Loucy (cell line): ENCODE results near the gene OLA1.

ENCODE experiments used
- H2AFZ ChIP-seq: fragments of 200-600 bp; sonication (generic); 2 replicates; pipeline ENCODE4 v1.6.0; 2016; ENCODE audit warnings: antibody characterized with exemption, mild to moderate bottlenecking, low read length, moderate library complexity
- H3F3A ChIP-seq: fragments of 200-600 bp; 2 replicates; pipeline ENCODE4 v1.6.0; 2016; ENCODE audit warnings: antibody characterized with exemption, low read depth, mild to moderate bottlenecking
- H3K27me3 ChIP-seq: fragments of 200-600 bp; sonication (generic); 2 replicates; pipeline ENCODE4 v1.6.1; 2014; ENCODE audit warnings: low read length, mild to moderate bottlenecking; ENCODE audit not compliant: insufficient read depth, poor library complexity, severe bottlenecking
- H3K36me3 ChIP-seq: fragments of 200-600 bp; sonication (generic); 2 replicates; pipeline ENCODE4 v1.6.1; 2016; ENCODE audit warnings: low read length; ENCODE audit not compliant: insufficient read depth
- H3K4me1 ChIP-seq: fragments of 200-600 bp; sonication (generic); 2 replicates; pipeline ENCODE4 v1.5.1; 2014; ENCODE audit warnings: low read length, mild to moderate bottlenecking; ENCODE audit not compliant: insufficient read depth, poor library complexity, severe bottlenecking
- H3K4me2 ChIP-seq: fragments of 200-600 bp; sonication (generic); 2 replicates; pipeline ENCODE4 v1.6.0; 2014; ENCODE audit warnings: antibody characterized with exemption, low read length, low read depth, mild to moderate bottlenecking; ENCODE audit not compliant: poor library complexity, severe bottlenecking
- H3K4me3 ChIP-seq: fragments of 200-600 bp; sonication (generic); 2 replicates; pipeline ENCODE4 v1.5.1; 2014; ENCODE audit warnings: low read length, mild to moderate bottlenecking, mixed read lengths; ENCODE audit not compliant: poor library complexity, severe bottlenecking
- H3K79me2 ChIP-seq: fragments of 200-600 bp; sonication (generic); 2 replicates; pipeline ENCODE4 v1.6.1; 2014; ENCODE audit warnings: low read length; ENCODE audit not compliant: insufficient read depth
- H3K9ac ChIP-seq: fragments of 200-600 bp; sonication (generic); 2 replicates; pipeline ENCODE4 v1.6.0; 2014; ENCODE audit warnings: mild to moderate bottlenecking, low read depth, low read length, moderate library complexity; ENCODE audit not compliant: poor library complexity, severe bottlenecking
- H3K9me2 ChIP-seq: fragments of 200-600 bp; sonication (generic); replicated peaks from 2 replicates; pipeline ENCODE4 v1.6.1; 2016; ENCODE audit warnings: low read depth, low read length, mixed read lengths
- H3K9me3 ChIP-seq: fragments of 200-600 bp; sonication (generic); 2 replicates; pipeline ENCODE4 v1.6.1; 2014; ENCODE audit warnings: mild to moderate bottlenecking, antibody characterized with exemption, low read length, low read depth; ENCODE audit not compliant: insufficient read depth
- H4K20me1 ChIP-seq: fragments of 200-600 bp; sonication (generic); 2 replicates; pipeline ENCODE4 v1.6.0; 2014; ENCODE audit warnings: antibody characterized with exemption, low read length, mild to moderate bottlenecking; ENCODE audit not compliant: insufficient read depth, poor library complexity, severe bottlenecking
- EZH2phosphoT487 ChIP-seq: fragments of 200-600 bp; IDR thresholded peaks from 2 replicates; pipeline ENCODE4 v1.6.1; 2018; ENCODE audit warnings: antibody characterized with exemption, mild to moderate bottlenecking, moderate library complexity, borderline replicate concordance
- TF ChIP-seq, protein P1 (sequence below): fragments of 200-600 bp; sonication (generic); conservative IDR thresholded peaks from 2 replicates; pipeline ENCODE4 v1.5.1; 2014; ENCODE audit warnings: mild to moderate bottlenecking, antibody characterized with exemption, low read length

OLA1 gene

DNA sequence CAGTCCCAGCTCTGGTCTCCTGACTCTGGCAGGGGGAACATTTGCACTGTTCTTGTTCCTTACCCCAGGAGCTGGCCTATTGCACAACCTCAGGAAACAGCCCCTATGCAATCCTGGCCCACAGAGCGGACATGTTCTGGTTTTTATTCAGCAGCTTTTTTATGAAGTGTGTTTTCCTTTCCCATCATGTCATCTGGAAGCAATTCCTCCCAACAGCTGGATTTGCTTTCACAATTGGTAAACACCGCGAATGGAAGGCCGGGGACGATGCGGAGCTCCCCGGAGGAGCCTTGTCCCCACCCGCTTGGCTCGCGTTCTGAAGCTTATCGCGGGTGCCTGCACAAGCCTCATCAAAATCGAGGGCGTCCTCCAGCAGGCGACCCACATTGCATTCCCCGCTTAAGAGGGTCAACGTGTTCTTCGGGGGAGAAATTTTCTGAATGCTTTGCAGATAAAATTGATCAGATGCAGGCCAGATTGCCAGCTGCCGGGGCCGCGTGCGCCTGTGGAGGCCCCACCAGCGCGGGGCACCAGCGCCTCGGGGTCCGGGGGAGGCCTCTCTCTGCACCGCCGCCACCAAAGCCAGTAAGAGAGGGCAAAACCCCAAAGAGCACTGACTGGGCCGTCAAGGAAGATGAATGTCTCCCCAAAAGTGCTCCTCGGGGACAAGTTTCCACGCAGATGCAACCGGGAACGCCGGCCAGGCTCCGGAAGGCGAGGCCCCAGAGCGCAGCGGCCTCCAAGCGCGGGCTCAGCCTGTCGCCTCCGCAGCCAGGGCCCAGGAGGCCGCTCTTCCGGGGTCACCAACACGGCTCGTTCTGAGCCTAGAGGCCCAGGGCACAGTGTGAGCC lies 222.8 kb downstream of the OLA1 start:
- Histone ChIP-seq H3K79me2 (no peaks in the 10 kb centered on the region), H3K9ac (no peak overlapping the region), H3K27me3 (no peaks in the 10 kb centered on the region), H4K20me1 (no peaks in the 10 kb centered on the region), H3K4me3 (no peak overlapping the region), H3K4me1 (no peaks in the 10 kb centered on the region), H2AFZ (no peak overlapping the region), H3K36me3 (no peaks in the 10 kb centered on the region), H3K9me2 (no peaks in the 10 kb centered on the region), H3F3A (no peaks in the 10 kb centered on the region), H3K4me2 (no peak overlapping the region), H3K9me3 (no peaks in the 10 kb centered on the region)
- TF ChIP-seq, protein P1, sequence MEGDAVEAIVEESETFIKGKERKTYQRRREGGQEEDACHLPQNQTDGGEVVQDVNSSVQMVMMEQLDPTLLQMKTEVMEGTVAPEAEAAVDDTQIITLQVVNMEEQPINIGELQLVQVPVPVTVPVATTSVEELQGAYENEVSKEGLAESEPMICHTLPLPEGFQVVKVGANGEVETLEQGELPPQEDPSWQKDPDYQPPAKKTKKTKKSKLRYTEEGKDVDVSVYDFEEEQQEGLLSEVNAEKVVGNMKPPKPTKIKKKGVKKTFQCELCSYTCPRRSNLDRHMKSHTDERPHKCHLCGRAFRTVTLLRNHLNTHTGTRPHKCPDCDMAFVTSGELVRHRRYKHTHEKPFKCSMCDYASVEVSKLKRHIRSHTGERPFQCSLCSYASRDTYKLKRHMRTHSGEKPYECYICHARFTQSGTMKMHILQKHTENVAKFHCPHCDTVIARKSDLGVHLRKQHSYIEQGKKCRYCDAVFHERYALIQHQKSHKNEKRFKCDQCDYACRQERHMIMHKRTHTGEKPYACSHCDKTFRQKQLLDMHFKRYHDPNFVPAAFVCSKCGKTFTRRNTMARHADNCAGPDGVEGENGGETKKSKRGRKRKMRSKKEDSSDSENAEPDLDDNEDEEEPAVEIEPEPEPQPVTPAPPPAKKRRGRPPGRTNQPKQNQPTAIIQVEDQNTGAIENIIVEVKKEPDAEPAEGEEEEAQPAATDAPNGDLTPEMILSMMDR, result no peak
- no peak for TF ChIP-seq EZH2phosphoT487

DNA sequence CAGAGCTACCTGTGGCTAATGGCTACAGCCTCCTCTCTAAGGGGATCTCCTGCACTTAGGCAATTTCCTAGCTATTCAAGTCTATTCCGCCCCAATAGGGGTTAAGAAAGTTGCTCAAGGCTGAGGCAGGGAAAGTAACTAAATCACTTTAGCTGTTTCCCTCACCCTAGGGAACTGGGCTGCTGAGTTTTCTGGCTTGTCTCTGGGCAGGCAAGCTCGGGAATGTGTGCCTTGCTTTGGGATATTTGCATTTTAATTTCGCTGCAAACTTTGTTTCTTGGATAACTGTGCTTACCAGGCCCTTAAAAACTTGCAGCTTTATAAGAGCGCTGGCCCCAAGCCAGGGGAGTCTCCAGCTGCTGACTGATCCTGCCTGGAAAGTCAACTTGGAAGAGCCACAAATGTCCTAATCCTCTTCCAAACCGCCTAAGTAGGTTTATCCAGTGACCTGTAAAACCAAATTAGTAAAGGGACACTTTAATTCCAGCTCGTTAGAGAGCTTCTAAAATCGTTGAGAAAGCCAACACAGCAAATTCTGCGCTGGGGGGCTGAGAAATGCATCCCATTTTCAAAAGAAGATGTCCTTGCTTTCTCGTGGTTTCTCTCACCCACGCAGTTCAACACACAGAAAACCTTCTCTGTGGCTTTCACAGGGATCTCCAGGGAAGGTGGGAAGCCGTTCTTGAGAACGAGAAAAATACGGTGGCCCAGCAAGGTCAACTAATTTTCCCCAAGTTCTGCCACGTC lies 223.6 kb downstream of the OLA1 start:
- Histone ChIP-seq H2AFZ (no peak overlapping the region), H3K4me1 (no peaks in the 10 kb centered on the region), H3K9me3 (no peaks in the 10 kb centered on the region), H3K79me2 (no peaks in the 10 kb centered on the region), H4K20me1 (no peaks in the 10 kb centered on the region), H3F3A (no peaks in the 10 kb centered on the region), H3K4me2 (no peak overlapping the region), H3K36me3 (no peaks in the 10 kb centered on the region), H3K4me3 (no peak overlapping the region), H3K9ac (no peak overlapping the region), H3K27me3 (no peaks in the 10 kb centered on the region), H3K9me2 (no peaks in the 10 kb centered on the region)
- no peak for TF ChIP-seq EZH2phosphoT487
- TF ChIP-seq, protein P1, result no peak

DNA sequence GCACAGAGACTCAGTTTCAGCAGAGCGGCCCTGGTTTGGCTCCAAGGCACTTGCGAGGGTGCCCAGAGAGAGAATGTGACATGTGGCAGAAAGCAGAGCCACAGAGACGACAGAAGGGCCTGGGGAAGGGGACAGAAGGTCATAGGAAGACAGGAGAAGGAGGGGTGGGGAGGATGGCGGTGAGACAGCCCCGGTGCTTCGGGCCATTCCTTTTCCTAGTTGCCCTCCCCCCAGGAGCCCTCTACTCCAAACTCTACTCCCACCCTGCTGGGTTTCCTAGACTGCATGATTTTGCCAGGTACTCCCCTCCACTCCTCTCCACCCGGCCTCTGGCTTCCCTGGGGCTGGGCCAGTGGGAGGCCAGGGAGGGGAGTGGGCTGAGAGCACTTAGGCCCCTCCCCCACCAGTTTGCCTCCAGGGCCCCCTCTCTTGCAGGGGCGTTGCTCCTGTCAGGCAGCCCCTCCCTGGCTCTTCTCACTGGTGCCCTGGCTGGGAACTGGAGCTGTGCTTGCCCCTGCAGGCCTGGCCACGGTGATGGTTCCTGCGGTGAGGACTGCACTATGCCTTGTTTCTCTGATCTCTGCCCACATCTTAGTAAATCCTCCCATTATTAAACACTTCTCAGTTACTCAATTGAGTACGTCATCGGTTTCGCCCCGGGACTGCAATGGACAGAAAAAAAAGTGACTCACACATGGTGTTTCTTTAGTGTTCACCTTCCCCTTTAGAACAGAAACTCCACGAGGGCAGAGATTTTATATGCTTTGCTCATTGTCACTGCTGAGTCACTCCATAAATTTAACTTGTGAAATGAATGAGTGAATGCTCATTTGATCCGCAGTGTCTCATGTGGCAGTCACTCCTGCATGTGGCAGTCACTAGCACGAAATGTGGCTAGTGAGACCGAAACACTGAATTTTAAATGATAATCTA lies 224.5 kb downstream of the OLA1 start:
- no peak overlapping the region for H3K9ac ChIP-seq
- no peak overlapping the region for H3K4me2 ChIP-seq
- H3K4me3 ChIP-seq, result no peak overlapping the region

More for the DNA sequence above, 224.5 kb downstream of the OLA1 start:
- no peaks in the 10 kb centered on the region for H3K36me3 ChIP-seq
- H3F3A ChIP-seq, result no peaks in the 10 kb centered on the region
- no peaks in the 10 kb centered on the region for H3K9me3 ChIP-seq
- H2AFZ ChIP-seq, result no peak overlapping the region
- no peaks in the 10 kb centered on the region for H3K4me1 ChIP-seq
- H3K9me2 ChIP-seq, result no peaks in the 10 kb centered on the region
- no peaks in the 10 kb centered on the region for H4K20me1 ChIP-seq
- TF ChIP-seq, protein P1, result no peak
- TF ChIP-seq EZH2phosphoT487, result no peak
- H3K27me3 ChIP-seq, result no peaks in the 10 kb centered on the region
- no peaks in the 10 kb centered on the region for H3K79me2 ChIP-seq
